ENCODE data around the gene TMEM168.

TMEM168 gene

GRCh38 chr7:112721366-112721765 lies 68.8 kb downstream of the TMEM168 start:
- H3K4me3 ChIP-seq (ENCODE audit: low read depth, low read length) = no peak overlapping the region
- peaks cover 19% of the 10 kb centered on the region for H3K4me1 ChIP-seq (ENCODE audit: control insufficient read depth, insufficient read depth, low read length, unreplicated experiment)
- H3K27me3 ChIP-seq (ENCODE audit: insufficient read depth, low read length) = no peaks in the 10 kb centered on the region
- H3K36me3 ChIP-seq (ENCODE audit: insufficient read depth, low read length) = no peaks in the 10 kb centered on the region
- no peaks in the 10 kb centered on the region for H3K79me2 ChIP-seq (ENCODE audit: control insufficient read depth, insufficient read depth, low read length, unreplicated experiment)
- no peak overlapping the region for H2AFZ ChIP-seq (ENCODE audit: low read length, unreplicated experiment)
- H3K27ac ChIP-seq (ENCODE audit: low read depth, low read length) = no peak overlapping the region

GRCh38 chr7:112715525-112715924 lies 74.7 kb downstream of the TMEM168 start:
- Histone ChIP-seq H3K27me3 (ENCODE audit: insufficient read depth, low read length) (no peaks in the 10 kb centered on the region), H2AFZ (ENCODE audit: low read length, unreplicated experiment) (no peak overlapping the region), H3K4me1 (ENCODE audit: control insufficient read depth, insufficient read depth, low read length, unreplicated experiment) (no peaks in the 10 kb centered on the region), H3K36me3 (ENCODE audit: insufficient read depth, low read length) (no peaks in the 10 kb centered on the region), H3K79me2 (ENCODE audit: control insufficient read depth, insufficient read depth, low read length, unreplicated experiment) (no peaks in the 10 kb centered on the region), H3K4me3 (ENCODE audit: low read depth, low read length) (no peak overlapping the region), H3K27ac (ENCODE audit: low read depth, low read length) (no peak overlapping the region)

GRCh38 chr7:112714917-112715316 lies 75.3 kb downstream of the TMEM168 start:
- no peaks in the 10 kb centered on the region for H3K27me3 ChIP-seq (ENCODE audit: insufficient read depth, low read length)
- H3K4me3 ChIP-seq (ENCODE audit: low read depth, low read length) = no peak overlapping the region
- H3K27ac ChIP-seq (ENCODE audit: low read depth, low read length) = no peak overlapping the region
- H3K79me2 ChIP-seq (ENCODE audit: control insufficient read depth, insufficient read depth, low read length, unreplicated experiment) = no peaks in the 10 kb centered on the region
- no peak overlapping the region for H2AFZ ChIP-seq (ENCODE audit: low read length, unreplicated experiment)
- H3K36me3 ChIP-seq (ENCODE audit: insufficient read depth, low read length) = no peaks in the 10 kb centered on the region
- H3K4me1 ChIP-seq (ENCODE audit: control insufficient read depth, insufficient read depth, low read length, unreplicated experiment) = no peaks in the 10 kb centered on the region

All from ACC112 (cell line).